Amygdala (tissue), 56 donors: ENCODE results near the gene GEMIN5.

Experiments
- DNase-seq, 56 donors: peaks; one replicate each; lab custom pipeline; 2025; lab: John Stamatoyannopoulos, UW

Gene GEMIN5

GRCh38 chr5:154850255-154851062, 87.6 kb downstream of the GEMIN5 start, which contains the start of gene FAXDC2:
TSS of gene FAXDC2 (minus strand) at chr5:154850603. CDS start at chr5:154838178, 12,425 bp downstream.
- DNase-seq: peak in 55 of 56 donors; percentile 11 to 87 (median 69)

- DNase-seq: peak in 4 of 56 donors; percentile 6 to 44 (median 24)
Measured at GRCh38 chr5:154849791-154850201, 88.2 kb downstream of the GEMIN5 start.

GRCh38 chr5:154849264-154849785, 88.7 kb downstream of the GEMIN5 start:
- peak in 8 of 56 donors; percentile 2 to 34 (median 10) for DNase-seq

- no peak for DNase-seq
Measured at GRCh38 chr5:154844809-154845208, 93.2 kb downstream of the GEMIN5 start.

GRCh38 chr5:154842689-154843530, 95.1 kb downstream of the GEMIN5 start:
- DNase-seq: no peak

- no peak for DNase-seq
Measured at GRCh38 chr5:154841273-154841661, 96.7 kb downstream of the GEMIN5 start.

GRCh38 chr5:154840435-154841272, 97.4 kb downstream of the GEMIN5 start:
- DNase-seq: no peak
